ENCODE measurements around the gene CPAMD8.

The CPAMD8 gene

DNA sequence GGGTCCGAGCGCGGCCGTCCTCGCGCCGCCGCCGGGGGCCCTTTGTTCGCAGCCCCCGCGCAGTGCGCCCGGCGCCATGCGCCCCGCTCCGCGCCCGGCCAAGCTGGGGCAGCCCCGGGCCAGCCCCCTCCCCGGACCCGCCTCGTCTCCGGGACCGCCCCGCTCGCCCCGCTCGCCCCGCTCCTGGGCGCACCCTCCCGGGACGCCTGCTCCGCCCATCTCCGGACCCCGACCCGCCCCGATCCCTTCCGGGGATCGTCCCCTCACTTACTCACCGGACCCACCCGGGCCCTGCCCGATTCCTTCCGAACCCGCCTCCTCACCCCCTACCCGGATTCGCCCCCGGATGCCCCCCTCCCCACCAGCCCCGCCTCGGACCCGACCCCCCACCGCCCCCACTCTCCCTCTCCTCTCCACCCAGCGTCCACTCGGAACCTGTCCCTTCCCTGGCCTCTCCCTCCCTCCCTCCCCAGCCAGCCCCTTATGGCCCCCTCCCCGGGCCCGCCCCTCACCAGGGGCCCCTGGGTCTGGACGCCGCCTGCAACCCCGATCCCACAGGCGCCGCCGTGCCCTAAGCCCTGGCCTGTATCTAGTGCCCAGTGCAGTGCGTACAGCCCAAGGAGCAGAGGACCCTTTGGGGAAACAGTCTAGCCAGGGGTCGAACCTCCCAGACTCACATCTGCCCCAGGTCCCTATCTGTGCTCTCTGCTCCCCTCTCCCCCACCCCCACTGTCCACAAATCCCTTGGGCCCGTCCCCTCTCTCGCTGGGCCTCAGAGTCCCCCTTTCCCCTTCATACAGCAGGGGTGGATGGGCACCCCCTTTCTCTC, at the start of gene CPAMD8:
Gene CPAMD8 (minus strand): TSS at position 105 of the 829 bp plus-strand sequence. CDS start 168 bp downstream, outside the sequence.
- no peak for DNase-seq

DNA sequence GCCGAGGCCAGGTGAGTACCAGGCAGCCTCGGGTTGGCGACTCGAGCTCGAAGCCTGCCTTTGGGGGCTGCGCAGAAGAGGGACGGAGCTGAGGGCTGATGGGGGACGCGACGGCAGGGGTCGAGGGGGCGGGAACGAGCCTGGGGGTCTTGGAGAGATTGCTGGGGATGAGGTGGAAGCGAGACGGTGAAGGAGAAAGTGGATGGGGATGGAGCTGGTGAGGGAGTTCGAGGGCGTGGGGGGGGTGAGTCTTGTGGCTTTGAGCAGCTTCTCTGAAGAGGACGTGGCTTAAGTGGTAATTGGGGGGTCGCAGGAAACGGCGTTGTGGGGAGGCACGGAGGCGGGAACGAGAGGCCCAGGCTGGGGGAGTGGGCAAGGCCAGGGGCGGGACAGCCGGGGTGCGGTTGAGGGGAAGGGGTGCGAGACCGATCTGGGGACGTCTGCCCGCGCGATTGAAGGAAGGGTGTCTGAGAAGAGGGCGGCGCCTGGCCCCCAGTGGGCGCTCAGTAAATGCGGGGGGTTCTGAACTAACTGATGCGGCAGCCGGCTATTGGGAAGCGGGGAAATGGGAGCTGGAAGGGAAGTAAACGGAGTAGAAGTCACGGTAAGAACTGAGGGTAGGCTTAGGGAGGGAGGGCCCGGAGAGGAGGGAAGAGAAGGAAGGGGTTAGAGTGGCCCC, 49.4 kb upstream of the CPAMD8 start:
- peak in 1 of 2 experiments; percentile 2 for DNase-seq

DNA sequence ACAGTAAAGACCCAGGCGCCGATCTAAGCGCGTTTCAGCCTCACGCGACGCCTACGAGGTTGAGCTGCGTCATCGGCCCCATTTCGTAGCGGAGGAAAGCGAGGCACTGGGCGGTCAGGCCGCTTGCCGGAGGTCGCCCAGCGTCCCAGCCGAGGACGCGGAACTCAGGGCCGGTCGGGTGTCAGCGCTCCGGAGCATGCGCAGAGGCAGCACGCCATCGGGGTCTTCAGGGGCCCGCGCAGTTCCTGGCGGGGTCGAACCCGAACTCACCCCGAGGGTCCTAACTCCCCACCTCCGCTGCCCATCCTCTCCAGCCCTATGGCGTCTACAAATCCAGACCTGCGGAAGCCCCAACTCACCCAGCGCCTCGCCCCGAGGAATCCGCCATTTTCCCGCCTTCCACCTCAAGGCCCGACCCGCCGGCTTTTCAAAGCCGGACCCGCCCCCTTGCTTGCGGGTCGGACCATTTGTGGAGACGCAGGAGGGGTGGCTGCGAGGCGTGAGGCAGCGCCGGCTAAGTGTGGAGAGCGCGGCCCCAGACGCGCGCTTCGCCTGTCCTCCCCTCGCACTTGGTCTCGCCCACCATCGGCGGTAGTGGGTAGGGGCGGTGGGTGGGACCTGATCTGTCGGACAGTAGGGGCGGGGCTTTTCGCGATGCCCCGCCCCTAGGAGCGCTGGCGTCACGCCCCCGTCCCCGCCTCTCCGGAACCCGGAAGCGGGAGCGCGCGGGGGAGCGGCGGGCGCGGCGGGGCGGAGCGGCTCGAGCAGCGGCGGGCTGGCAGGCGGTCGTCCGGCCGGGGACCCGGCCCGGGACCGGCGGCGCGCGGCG, 48.6 kb upstream of the CPAMD8 start, which contains the start of the genes HAUS8 and MYO9B:
Gene HAUS8 (minus strand): TSS at position 418 of the 829 bp plus-strand sequence. CDS start 30 bp downstream, at position 388.
Gene MYO9B (plus strand): TSS at position 743 of the 829 bp plus-strand sequence. CDS start 25,941 bp downstream, outside the sequence.
- DNase-seq: peak; percentile 79 to 98

DNA sequence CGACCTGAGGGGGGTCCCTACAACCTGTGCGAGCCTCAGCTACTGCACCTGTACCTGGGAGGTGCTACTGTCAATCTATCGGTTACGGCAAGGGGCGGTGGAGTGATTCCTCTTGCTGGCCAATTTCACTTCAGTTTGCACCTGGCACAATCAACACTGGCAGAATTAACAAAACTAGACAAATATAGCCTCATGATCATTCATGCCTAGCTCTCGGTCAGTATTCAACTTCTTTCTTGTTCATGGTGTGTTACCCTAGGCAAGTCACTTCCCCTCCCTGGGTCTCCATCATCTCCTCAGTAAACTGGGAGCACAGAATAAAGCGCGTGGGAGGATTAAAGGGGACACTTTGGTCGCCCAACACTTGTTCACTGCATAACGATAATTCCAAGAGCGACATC, 48.0 kb upstream of the CPAMD8 start:
- no peak for DNase-seq

DNA sequence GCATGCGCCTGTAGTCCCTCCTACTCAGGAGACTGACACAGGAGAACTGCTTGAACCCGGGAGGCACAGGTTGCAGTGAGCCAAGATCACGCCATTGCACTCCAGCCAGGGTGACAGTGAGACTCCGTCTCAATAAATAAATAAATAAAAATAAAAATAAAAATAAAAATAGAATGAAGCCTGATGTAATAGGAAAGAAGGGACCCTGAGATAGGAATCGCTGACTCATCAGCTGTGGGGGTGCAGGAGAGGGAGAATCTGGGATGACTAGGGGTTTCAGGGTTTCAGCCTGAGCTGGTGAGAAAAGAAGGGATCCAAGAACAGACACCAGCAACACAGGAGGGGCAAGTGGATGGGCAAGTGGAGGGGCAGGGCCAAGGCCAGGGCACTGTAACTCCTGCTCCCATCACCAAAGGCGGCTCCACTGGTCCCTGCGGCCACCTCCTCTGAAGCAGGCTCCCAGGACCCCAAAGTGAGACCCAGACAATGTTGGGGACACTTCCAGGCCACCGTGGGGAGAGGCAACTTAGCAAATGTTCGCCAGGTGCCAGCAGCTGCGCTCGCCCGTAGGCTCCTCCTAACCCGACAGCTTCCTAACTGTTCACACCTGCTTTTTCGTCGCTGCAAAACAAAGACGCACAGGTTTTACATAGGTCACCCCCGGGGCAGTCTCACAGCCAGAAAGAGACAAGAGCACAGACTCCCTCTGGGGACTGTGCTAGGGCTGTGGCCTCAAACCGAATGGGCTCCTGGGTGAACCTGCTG, 47.4 kb upstream of the CPAMD8 start:
- DNase-seq: no peak

DNA sequence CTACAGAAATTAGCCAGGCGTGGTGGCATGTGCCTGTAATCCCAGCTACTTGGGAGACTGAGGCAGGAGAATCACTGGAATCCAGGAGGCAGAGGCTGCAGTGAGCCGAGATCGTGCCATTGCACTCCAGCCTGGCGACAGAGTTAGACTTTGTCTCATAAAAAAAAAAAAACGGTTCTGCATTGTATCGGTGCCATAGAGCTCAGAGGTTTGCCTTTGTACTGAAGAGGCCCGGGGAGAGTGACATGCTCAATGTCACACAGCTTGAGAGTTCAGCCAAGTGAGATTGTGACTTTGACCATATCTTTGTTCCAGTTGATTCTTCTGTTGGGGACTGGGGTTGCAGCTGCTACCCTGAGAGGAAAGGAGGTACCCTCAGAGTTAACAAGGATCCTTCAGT, 44.3 kb upstream of the CPAMD8 start:
- DNase-seq: no peak

DNA sequence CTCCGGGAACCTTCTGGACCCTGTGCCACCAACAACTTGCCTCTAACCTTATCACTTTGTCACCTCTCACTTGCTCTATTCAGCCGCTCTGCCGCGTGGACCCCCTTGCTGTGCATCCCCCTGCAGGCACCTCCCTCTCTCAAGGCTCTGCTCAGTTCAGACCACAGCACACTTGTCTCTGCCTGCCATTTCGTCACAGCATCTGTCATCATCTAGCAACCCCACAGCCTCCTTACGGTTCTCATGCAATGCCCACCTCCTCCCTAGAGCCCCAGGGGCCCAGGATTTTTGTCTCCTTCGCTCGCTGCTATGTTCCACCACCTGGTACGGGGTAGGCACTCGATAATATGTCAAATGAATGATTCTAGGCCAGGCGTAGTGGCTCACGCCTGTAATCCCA, 43.8 kb upstream of the CPAMD8 start:
- no peak for DNase-seq

DNA sequence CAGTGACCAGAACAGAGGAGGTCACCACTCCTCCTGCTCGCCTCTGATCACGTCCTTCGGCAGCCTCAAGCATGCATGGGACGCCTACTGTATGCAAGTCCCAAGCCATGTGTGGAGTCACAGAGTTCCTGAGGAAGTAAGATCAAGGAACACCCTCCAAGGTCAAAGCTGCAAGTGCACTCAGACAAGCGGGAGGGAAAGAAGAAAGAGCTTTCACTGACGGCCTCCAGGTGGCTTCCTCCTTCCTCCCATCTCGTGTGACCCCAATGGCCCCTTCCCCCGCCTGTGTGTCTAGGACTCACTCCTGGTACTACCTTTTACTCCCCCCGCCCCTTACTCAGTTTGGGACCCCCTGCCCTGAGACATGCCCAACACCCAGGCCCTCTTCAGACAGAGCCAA, 42.6 kb upstream of the CPAMD8 start:
- no peak for DNase-seq

DNA sequence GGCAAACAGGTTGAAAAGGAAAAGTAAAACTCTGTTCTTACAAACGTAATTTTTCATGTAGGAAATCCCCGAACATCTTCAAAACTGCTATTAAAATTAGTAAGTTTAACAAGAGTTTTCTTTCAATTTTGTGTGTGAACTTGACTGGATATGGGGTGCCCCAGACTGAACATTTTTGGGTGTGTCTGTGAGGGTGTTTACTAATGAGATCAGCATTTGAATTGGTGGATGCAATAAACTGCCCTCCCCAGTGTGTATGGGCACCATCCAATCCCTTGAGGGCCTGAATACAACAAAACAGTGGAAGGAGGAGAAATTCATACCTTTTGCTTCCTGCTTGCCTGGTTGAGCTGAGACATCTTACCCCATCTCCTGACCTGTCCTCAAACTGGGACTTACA, 36.8 kb upstream of the CPAMD8 start:
- no peak for DNase-seq

DNA sequence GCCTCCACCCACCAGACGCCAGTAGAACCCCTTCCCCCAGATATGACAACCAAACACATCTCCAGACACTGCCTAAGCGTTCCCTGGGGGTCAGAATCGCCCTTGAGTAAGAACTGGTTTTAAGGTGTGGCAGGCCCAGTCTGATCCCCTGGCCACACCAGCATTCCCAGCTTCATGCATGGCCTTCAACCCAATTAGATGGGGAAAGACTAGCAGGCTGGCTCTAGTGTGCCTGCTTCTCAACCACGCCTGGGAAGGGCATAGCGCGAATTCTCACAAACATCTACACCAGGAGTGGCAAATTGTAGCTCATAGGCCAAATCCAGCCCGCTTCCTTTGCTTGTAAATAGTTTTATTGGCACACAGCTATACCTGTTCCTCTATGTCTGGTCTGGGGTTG, 35.1 kb upstream of the CPAMD8 start:
- no peak for DNase-seq

DNA sequence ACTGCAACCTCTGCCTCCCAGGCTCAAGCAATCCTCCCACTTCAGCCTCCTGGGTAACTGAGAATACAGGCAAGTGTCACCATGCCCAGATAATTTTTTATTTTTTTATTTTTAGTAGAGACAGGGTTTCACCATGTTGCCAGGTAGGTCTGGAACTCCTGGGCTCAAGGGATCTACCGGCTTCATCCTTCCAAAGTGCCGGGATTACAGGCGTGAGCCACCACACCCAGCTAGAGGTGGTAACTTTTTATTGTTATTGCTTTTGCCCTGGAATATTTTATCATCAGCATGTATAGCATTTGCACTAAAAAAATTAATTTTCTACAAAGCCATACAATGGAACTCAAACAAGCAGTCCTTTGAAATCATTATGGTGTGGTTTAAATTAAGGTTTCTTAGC, 34.6 kb upstream of the CPAMD8 start:
- DNase-seq: no peak

DNA sequence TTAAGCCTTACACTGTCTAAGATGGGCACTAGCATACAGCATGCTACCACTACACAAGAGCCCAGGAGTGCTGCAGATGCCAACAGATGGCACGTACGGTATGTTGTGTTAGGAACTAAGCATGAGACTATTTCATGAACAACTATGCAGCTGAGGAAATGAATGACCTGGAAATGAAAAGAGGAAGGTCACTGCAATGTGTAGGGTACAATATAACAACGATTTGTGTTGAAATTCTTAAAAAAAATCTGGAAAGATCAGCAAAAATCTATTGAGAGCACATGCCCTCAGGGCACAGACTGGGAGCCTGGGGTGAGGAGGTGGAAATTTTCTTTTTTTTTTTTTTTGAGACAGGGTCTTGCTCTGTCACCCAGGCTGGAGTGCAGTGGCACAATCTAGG, 34.2 kb upstream of the CPAMD8 start:
- no peak for DNase-seq

DNA sequence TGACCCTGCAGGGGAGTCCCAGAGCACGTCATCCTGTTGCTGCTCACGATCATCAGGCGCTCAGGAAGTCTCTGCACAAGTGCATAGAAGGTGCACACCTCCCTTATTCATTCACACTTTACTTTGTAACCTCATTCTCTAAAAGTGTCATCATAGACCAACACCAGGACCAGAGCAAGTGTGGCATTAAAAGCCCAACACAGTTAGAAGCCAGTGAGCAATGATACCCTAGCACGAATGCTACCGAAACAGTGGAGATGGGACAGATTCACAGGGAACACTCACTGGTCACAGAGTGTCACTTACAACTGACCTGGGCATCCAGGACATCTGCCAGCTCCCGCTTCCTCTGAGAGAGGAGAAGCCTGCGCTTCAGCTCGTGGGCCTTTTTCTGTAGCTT, 31.6 kb upstream of the CPAMD8 start:
- no peak for DNase-seq

DNA sequence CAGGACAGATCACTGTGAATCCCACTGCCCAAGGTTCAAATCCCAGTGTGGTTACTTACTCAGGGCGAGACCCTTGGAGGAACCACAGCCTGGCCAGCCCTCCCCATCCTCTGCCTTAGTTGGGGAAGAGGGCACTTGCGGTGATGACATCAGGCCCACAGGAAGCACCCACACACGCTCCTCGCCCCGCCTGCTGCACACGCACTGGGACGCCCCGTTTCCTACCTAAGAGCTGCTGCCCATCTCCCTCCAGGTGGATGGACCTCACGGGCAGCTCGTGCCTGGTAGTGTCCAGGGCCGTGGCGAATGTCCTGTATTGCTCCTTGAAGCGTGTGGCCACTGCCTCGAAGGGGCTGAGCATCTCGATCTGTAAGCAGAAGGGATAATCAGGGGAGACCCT, 29.0 kb upstream of the CPAMD8 start:
- no peak for DNase-seq

DNA sequence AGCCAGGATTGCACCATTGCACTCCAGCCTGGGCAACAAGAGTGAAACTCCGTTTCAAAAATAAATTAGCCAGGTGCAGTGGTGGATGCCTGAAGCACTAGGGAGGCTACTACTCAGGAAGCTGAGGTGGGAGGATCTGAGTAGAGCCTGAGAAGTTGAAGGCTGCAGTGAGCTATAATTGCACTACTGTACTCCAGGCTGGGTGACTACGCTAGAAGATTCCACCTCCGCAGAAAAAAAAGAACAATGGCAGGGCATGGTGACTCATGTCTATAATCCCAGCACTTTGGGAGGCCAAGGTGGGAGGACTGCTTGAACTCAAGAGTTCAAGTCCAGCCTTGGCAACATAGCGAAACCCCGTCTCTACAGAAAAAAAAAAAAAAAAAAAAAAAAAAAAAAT, 28.1 kb upstream of the CPAMD8 start:
- DNase-seq: no peak

DNA sequence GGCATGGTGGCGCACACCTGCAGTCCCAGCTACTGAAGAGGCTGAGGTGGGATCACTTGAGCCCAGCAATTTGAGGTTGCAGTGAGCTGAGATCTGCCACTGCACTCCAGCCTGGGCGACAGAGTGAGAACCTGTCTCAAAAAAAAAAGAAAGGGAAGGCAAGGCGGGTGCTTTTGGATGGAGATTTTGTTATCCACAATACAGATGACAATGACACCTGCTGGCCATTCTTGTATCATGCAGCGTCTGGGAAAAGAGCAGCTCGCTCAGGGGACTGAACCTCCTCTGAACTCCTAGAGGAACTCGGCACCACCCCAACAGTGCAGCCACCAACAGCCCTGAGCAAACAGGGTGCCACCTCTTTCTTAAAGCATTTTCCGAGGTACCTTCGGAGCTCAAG, 25.8 kb upstream of the CPAMD8 start:
- peak in 1 of 2 experiments; percentile 0 for DNase-seq

DNA sequence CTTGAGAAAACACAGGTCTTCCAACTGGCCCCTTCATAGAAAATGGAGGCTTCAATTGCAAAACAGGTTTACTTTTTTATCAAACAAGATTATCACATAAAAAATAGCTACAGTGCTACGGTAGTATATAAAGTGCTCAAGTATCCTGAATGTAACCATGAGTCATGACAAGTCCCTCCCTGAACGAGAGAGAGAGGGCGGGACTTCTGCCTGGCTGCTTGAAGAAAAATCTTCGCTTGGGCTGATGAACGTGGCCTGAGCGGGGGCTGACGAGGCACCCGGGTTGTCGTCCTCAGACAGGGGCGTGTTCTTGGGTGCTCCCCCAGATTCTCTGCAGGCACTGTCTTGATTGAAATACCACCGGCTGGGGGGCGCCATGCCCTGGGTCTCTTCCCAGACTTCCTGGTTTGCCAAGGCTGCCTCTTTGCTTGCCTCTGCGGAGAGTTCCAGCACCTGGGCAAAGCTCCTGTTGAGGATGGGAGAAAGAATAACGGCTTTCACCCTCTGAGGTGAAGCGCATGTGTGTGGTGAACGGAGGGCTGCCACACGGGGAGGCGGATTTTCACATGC, 23.2 kb upstream of the CPAMD8 start:
- DNase-seq: no peak

DNA sequence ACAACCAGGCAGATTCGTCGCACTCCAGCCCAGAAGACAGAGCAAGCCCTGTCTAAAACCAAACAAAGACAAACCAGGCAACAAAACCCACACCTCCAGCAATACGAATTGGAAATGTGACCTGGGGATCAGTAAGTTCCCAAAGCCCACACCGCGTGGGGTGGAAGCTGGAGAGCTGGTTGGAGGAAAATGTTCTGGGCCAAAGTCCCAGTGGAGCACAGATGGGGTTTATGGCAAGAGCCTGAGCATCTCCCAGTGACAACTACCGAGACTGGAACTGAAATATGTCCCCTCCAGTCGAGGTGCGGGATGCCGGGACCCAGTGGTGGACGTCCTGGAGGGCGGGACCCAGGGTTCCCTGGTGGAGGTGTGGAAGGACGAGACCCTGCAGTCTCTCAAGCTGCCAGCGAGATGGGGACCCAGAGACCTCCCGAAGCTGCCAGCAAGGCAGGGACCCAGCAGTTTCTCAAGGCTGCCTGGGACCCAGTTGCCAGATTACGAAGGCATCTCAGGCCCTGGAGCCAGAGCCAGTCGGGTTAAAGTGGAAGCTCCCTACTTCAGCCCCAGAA, 22.4 kb upstream of the CPAMD8 start:
- DNase-seq: no peak

DNA sequence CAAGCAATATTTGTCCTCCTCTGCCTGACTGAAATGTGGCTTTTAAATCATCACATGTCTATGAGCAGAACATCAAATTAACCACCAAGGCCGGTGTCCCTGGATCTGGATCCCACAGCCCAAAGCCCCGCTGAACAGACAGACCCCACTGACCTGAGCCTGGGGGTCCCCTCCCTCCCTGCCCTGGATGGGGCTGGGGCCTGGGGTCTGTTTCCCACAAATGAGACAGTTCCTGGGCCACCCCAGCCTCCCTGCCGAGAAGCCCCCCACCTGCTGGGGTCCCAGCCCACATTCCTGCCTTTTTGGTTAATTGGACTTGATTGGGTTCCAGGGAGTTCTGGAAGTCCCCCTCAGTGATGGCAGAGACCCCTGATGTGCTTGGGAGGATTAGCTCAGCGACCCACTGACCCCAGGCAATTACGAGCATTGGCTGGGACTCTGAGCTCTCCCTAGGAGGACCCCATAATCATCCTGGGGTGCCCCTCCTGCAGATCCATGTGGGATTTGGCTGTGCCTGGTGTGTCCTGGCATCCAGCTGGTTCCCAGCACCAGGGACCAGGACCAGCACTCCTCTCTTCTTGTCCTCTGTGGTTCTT, 19.4 kb upstream of the CPAMD8 start:
- DNase-seq: no peak

DNA sequence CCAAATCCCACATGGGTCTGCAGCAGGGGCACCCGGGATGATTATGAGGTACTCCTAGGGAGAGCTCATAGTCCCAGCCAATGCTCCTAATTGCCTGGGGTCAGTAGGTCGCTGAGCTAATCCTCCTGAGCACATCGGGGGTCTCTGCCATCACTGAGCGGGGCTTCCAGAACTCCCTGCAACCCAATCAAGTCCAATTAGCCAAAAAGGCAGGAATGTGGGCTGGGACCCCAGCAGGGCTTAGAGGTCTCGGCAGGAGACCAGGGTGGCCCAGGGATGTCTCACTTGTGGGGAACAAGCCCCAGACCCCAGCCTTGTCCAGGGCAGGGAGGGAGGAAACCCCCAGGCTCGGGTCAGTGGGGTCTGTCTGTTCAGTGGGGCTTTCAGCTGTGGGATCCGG, 17.1 kb upstream of the CPAMD8 start:
- no peak for DNase-seq

DNA sequence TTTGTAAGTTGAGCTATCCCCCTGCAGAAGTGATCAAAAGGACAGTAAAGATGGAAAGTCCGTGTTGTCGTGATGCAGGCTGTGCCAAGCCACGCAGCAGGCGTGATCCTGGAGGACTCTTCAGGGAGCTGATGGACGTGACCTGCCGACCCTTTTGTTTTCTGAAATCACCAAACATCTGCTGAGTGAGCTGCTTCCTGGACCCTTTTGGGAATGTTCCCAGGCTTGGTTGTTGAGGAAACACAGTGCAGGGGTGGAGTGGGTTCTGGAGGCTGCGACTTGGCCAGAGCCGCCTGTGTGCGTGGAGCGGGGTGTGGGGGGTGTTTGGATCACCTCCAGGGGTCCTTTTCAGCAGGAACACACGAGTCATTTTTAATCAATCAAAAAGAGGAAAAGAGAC, 15.4 kb upstream of the CPAMD8 start:
- no peak for DNase-seq

Measured in cerebellar nuclear complex (tissue), 1 donor.